Activated CD8-positive, alpha-beta memory T cell treated with anti-CD3 and anti-CD28 coated beads for 4 hours (primary cell): ENCODE measurements around the gene CCDC92.

Experiments used
- DNase-seq, 2 donors: peaks; one replicate each; pipeline ENCODE4 v3.0.0-alpha.2; 2020; ENCODE audit warnings: low read depth in 2 of 2

CCDC92 gene

DNA sequence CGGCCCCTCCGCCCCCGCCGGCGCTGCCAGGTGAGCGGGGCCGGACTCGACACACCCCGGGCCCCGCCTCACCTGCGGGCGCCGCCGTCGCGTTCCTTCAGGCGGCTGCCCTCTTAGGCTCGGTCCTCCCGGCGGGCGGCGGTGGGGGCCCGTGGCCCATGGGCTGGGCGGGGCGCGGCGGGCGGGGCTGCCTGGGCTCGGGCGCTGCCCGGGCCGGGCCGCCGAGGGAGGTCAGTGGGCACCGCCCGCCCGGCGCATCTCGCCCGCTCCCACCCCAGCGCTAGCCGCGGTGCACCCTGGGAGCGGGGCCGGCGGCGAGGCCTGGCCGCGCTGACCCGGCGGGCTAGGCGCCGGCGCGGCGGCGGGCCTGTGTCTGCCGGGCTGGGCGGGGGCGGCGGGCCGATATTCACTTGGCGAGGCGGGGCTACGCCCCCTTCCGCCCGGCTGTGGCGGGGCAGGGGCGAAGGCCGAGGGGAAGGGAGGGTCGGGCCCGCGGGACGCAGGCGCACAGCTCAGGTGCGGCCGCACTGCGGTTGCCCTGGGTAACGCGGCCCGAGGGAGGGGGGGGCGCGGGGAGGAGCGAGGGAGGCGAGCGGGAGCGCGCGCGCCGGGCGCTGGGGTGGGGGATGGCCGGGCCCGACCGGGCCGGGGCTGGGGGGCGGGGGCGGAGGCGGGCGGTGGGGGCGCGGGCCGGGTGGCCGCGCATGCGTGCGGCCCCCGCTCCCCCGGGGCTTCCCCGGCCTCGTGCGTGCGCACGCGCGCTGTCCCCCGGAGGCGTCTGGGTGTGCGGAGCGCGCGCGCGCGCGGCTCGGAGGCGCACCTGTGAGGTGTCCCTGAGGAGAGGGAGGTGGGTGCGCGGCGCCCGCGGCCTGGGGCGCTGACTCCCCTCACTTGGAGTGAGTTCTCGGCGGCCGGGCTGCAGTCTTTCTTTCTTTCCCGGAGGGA lies at the start of gene CCDC92, which contains the start of gene ZNF664:
CCDC92 (minus strand) TSS at position 375 of the 945 bp plus-strand sequence. CDS start 28,526 bp downstream, outside the sequence.
ZNF664 (plus strand) TSS at position 759 of the 945 bp plus-strand sequence. CDS start 38,930 bp downstream, outside the sequence.
- peak; percentile 89 to 94 for DNase-seq

GRCh38 chr12:124022161-124022560 lies 49.5 kb upstream of the CCDC92 start:
- no peak for DNase-seq

GRCh38 chr12:124021007-124021406 lies 48.4 kb upstream of the CCDC92 start:
- no peak for DNase-seq

- DNase-seq: no peak
Observed at GRCh38 chr12:124020514-124020949, 47.9 kb upstream of the CCDC92 start.

DNA sequence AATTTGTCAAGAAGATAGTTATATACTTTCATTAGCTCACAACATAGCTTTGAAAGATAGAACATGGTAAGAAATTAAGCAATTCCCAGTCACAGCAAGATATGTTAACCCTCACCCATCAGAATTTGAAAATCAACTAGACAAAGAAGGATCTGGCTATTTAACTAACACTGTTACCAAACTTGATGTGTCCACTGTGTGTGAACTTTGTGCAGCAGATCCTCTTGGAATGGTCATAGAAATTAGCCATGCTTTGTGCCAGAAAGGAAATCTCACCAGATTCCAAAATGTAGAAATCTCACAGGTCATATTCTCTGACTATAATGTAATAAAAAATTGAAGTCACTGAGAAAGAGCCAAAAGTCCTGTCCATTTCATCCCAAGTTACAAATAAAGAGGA lies 46.5 kb upstream of the CCDC92 start:
- DNase-seq: no peak

DNA sequence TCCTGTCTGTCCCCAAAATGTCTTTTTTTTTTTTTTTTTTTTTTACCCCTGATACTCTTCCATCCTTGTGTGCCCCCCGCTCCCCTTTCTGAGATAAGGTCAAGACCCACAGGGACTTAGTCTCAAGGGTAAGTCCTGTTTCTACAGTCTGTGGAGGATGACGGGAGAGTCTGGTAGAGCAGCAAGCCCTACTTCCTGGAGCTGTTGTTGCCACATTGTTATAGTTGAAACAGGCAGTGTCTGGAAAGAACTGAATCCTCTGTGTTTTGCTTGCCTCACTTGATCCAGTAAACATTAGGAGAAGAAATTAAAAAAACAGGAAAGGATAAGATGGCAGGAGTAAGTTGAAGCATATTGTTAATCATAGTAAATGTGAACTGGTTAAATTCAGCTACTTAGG lies 45.9 kb upstream of the CCDC92 start:
- no peak for DNase-seq

GRCh38 chr12:124017064-124017463 lies 44.4 kb upstream of the CCDC92 start:
- DNase-seq: no peak

DNA sequence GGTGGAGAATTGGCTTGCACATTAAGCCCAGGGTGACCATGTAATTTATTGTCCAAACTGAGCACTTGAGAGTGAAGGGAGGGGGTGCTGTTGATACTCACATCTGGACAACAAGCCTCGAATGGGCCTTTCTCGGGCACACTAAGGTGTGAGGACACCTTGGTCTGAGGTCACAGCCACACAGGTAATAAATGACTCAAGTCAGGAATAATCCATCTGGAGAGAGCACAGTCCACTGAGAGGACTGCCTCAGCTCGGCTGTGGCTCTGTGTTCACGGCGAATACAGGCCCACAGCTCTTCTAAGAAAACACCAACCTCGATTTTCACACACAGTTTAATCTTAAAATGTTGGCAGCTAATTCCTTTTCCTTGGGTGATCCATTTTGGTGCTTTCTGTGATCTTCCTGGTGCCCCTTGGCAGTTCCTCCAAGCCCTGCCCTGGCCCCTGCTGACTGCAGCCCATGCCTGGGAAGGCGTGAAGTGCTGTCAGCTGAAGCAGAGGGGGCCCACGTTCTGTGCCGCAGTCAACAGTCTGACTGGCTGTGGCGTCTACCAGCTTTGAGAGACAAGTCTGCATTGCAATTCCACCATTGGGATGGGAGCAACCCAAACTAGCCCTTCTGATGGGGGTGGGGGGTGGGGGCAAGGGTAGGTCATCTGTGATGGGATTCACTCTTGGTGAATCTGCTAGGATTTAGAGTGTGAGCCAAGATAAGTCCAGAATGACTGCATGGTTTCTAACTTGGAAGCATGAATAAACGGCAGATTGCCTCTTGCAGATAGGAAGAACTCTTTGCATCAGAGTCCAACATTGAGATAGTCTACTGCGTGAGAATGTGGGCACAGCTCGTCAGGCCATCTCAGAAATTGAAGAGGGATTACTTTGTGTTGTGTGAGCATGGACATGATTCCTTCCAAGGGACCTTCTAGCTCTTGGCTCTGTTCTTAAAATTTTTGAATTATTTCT lies 43.1 kb upstream of the CCDC92 start:
- DNase-seq: no peak

GRCh38 chr12:124013073-124013472 lies 40.4 kb upstream of the CCDC92 start:
- DNase-seq: no peak

- no peak for DNase-seq
Observed at GRCh38 chr12:124011435-124012115, 38.9 kb upstream of the CCDC92 start.

DNA sequence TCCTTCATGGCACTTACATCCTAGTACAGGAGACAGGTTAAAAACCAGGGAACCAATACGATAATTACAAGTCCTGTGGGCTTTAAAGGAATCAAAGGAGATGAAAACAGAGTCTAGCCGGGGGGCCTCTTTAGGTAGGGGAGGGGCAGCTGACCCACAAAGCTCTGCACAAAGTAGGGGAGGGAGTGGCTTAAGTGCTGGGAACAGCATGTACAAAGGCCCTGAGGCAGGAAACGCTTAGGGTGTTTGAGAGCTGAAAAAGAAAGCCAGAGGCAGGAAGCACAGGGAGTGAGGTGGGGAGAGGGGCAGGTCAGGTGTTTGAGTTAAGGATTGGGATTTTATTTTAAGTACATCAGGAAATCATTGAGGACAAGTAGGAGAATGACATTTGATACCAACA lies 38.1 kb upstream of the CCDC92 start:
- DNase-seq: no peak

DNA sequence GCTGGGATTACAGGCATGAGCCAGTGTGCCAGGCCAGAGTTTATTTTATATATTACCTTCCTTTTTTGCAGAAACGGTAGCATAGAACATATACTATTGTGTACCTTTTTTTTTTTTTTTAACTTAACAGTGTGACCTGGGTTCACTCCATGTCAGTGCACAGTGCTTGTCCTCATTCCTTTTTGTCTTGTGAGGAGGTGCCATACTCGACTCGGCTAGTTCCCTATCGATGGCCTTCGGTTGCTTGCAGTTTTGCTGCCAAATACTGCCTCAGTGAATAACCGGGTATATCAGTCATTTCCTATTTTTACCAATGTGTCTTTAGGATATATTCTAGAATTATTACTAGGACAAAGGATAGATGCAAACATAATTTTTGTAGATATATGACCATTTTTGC lies 37.1 kb upstream of the CCDC92 start:
- no peak for DNase-seq

- DNase-seq: no peak
Observed at GRCh38 chr12:124008595-124008994, 36.0 kb upstream of the CCDC92 start.

DNA sequence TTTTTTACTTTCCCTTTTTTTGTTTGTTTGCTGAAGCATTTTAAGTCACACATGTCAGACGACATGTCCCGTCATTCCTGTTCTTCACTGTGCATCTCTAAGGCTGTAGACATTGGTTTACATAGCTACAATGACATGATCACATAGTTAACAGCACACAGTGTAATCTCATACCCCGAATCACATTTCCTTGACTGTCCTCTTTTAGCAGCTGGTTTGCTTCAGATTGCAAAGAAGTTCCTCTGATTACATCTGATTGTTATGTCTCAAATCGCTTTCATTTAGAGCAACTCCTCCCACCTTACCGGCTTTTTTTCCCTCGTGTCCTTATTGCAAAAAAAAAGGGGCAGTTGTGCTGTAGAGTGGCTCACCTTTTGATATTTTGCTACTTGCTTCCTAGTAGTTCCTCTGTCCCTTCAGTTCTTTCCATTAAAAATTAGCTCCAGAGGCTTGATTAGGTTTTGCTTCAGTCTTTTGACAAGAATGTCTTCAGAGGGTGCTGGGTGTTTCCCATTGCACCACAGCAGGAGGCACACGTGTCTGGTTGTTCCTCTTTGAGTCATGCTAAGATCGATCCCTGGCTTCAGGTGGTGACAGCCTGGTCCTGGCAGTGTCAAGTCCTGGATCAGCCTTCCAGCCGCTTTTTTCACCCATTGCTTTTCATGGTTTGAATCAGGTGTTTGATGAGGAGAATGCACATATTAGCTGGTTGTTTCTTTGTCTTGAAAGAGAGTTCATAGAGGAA lies 35.4 kb upstream of the CCDC92 start:
- DNase-seq: no peak

DNA sequence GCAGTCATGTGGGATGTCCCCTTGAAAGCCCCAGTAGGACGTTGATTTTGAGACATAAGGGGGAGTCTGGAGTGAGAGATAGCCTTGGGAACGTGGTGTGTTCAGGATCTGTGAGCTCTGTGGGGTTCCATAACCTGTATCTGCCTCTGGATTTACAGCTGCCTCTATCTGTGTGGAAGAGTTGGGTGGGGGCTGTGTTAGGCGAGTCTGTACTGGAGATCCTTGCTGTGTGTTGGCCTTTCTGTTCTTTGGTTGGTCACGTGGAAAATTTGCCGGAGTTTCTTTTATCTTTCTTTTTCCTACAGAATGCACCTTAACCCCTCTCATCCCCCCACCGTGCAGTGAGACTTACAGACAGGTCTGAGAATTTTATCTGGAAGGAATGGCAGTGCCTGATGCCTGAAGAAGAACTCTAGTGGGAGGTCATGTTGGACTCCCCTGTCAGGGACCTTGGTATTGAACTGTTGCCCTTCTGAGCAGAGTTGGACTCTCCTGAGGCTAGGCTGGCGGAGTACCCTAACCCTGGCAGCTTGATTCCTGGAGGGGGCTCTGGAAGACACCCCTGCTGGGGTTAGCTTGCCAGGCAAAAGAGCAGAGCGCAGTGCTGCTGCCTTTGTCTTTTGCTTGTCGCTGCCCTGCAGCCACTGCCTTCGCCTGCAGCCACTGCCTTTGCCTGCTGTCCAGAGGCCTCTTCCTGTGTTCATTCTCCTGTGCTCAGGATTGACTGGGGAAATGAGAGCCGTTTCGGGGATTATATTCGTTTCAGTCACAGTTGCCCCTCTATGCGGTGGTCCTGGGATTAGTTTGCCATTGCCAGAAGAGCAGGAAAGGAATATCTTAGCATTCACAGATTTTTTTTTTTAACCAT lies 34.4 kb upstream of the CCDC92 start:
- no peak for DNase-seq

- no peak for DNase-seq
Observed at GRCh38 chr12:124006085-124006845, 33.6 kb upstream of the CCDC92 start.

DNA sequence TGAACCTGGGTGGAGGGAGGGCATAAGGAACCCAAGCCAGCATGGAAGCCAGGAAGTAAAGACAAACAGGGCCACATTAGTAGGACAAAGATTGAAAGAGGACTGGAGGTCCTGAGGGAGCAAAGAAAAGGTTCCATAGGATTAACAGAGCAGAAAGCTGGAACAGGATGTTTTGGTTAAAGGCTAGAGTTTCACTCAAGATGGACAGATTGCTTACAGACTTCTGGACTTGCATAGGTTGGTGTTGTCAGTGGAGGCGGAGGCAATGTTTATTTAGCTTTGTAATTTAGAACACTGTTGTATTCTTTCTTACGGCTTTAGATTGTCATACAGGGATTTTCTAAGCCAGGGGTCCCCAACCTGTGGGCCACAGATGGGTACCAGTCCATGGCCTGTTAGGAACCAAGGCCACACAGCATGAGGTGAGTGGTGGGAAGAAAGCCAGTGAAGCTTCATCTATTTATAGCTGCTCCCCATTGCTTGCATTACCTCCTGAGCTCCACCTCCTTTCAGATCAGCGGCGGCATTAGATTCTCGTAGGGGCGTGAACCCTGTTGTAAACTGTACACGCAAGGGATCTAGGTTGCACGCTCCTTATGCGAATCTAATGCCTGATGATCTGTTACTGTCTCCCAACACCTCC lies 31.7 kb upstream of the CCDC92 start:
- no peak for DNase-seq

DNA sequence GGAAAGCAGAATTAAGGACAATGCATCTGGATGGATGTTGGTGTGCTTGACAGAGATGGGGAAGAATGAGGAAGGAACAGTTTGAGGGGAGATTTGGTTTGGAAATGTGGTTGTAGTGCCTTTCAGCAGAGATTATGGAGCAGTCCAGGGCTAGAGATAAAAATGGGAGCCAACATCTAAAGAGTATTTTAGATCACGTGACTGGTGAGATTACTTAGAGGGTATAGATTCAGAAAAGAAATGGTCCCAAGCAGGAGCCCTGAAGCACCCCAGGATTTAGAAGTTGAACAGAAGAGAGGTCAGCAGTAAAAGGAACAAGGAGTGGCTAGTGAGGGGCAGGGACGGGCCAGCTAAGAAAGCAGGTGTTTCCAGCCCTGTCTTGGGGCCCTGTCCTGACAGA lies 30.0 kb upstream of the CCDC92 start:
- DNase-seq: no peak
